ELR (cell line): ENCODE results near the gene ATXN2.
"Not testable (repeated sequence)": the region's sequence is repeated elsewhere in the genome, so short reads cannot be mapped to it uniquely, and the experiment has no call there.

Experiments
- DNase-seq: peaks from one replicate; pipeline ENCODE4 v3.0.0-alpha.2; 2015; ENCODE audit warnings: low read depth

The ATXN2 gene

GRCh38 chr12:111570084-111570961, 28.8 kb downstream of the ATXN2 start:
- peak; percentile 96 for DNase-seq

GRCh38 chr12:111569363-111570083, 29.6 kb downstream of the ATXN2 start:
- DNase-seq = no peak

GRCh38 chr12:111560844-111561243, 38.3 kb downstream of the ATXN2 start:
- DNase-seq = not testable (repeated sequence)

GRCh38 chr12:111558107-111558376, 41.1 kb downstream of the ATXN2 start:
- peak; percentile 28 for DNase-seq

- DNase-seq = peak; percentile 65
These were observed 41.6 kb downstream of the ATXN2 start for GRCh38 chr12:111557271-111558106.

- DNase-seq = no peak
These were observed 42.4 kb downstream of the ATXN2 start for GRCh38 chr12:111556676-111557075.

GRCh38 chr12:111555313-111555712, 43.8 kb downstream of the ATXN2 start:
- DNase-seq = not testable (repeated sequence)

GRCh38 chr12:111546758-111547383, 52.2 kb downstream of the ATXN2 start:
- peak; percentile 46 for DNase-seq

- no peak for DNase-seq
These were observed 52.9 kb downstream of the ATXN2 start for GRCh38 chr12:111546171-111546570.

- no peak for DNase-seq
These were observed 55.1 kb downstream of the ATXN2 start for GRCh38 chr12:111544032-111544431.

- DNase-seq = no peak
These were observed 66.4 kb downstream of the ATXN2 start for GRCh38 chr12:111532751-111533150.

GRCh38 chr12:111529424-111530368, 69.4 kb downstream of the ATXN2 start:
- peak; percentile 74 for DNase-seq

GRCh38 chr12:111523587-111524167, 75.4 kb downstream of the ATXN2 start:
- no peak for DNase-seq

- DNase-seq = no peak
These were observed 77.3 kb downstream of the ATXN2 start for GRCh38 chr12:111521801-111522200.

- no peak for DNase-seq
These were observed 79.2 kb downstream of the ATXN2 start for GRCh38 chr12:111519937-111520336.

- DNase-seq = no peak
These were observed 80.0 kb downstream of the ATXN2 start for GRCh38 chr12:111519083-111519482.

GRCh38 chr12:111507719-111508118, 91.4 kb downstream of the ATXN2 start:
- DNase-seq = not testable (repeated sequence)

GRCh38 chr12:111507258-111507657, 91.9 kb downstream of the ATXN2 start:
- not testable (repeated sequence) for DNase-seq

- no peak for DNase-seq
These were observed 92.9 kb downstream of the ATXN2 start for GRCh38 chr12:111506260-111506659.

GRCh38 chr12:111505601-111506036, 93.5 kb downstream of the ATXN2 start:
- peak; percentile 14 for DNase-seq
